ENCODE data around the gene COP1. TPM values are rescaled to one million over a fixed set of nuclear protein-coding genes. Genes with fewer than 3 reads are reported as not detected.
A peak's percentile ranks its signal among the peaks of the same experiment; 100 is the strongest.

Gene COP1
- total and polyA plus RNA-seq, 3 donors from 2014 or later, result 63.7 to 103 (median 92.9) TPM

DNA sequence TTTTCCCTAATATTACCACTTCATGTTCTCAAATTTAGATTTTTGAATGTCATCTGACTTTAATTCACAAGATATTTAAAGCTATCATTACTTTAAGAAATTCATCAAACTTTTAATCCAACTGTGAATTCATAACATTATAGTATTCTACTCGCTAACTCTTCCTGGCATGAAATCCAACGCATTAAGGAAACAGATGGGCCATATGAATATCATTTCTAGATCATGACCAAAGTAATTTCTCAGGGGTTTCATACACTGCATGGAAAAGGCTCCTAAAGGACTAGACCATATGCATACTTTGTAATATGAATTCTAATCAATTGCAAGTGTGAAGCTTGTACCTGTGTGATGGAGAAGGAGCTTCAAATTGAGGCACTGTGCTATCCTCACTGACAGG lies 72.4 kb downstream of the COP1 start:
- TF ChIP-seq, protein P1, sequence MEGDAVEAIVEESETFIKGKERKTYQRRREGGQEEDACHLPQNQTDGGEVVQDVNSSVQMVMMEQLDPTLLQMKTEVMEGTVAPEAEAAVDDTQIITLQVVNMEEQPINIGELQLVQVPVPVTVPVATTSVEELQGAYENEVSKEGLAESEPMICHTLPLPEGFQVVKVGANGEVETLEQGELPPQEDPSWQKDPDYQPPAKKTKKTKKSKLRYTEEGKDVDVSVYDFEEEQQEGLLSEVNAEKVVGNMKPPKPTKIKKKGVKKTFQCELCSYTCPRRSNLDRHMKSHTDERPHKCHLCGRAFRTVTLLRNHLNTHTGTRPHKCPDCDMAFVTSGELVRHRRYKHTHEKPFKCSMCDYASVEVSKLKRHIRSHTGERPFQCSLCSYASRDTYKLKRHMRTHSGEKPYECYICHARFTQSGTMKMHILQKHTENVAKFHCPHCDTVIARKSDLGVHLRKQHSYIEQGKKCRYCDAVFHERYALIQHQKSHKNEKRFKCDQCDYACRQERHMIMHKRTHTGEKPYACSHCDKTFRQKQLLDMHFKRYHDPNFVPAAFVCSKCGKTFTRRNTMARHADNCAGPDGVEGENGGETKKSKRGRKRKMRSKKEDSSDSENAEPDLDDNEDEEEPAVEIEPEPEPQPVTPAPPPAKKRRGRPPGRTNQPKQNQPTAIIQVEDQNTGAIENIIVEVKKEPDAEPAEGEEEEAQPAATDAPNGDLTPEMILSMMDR (IDR thresholded peaks at IDR 0.05), result no peak
- TF ChIP-seq POLR2A (IDR thresholded peaks at IDR 0.05), result no peak
- DNase-seq, result no peak
- H3K9me3 ChIP-seq, result no peaks in the 10 kb centered on the region
- no peaks in the 10 kb centered on the region for H3K27me3 ChIP-seq
- WGBS, 2 donors, result 68 to 96% methylated on average over 2 of the region's 2 CpGs
- no peak overlapping the region for H3K4me3 ChIP-seq
- H3K27ac ChIP-seq, result no peak overlapping the region
- intact Hi-C loops (cut with DNase I; ENCODE audit: low total_unique reads), result no loop called here
- no peaks in the 10 kb centered on the region for H3K4me1 ChIP-seq
- H3K36me3 ChIP-seq (ENCODE audit: low read depth, missing control alignments), result no peaks in the 10 kb centered on the region

DNA sequence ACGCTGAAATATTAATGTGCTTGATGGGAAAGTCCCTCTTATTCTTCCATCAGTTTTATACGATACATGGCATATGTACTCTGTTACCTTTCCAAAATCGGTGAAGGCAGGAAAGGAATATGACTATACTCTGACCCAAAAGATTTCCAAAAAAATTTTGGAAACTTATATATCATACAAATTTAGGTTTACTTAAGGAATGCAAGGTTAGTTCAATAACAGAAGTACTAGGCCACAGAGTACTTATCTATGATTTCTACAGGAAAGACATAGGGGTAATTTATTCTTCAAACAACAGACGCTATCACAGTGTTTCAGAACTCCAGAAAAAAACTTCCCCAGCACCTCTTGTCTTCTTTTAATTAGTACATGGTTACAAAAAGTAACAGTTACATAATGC lies 84.8 kb downstream of the COP1 start:
- Histone ChIP-seq H3K27me3 (no peaks in the 10 kb centered on the region), H3K36me3 (ENCODE audit: low read depth, missing control alignments) (no peaks in the 10 kb centered on the region), H3K9me3 (no peaks in the 10 kb centered on the region), H3K4me1 (no peaks in the 10 kb centered on the region), H3K4me3 (no peak overlapping the region), H3K27ac (no peak overlapping the region)
- no peak for TF ChIP-seq POLR2A (IDR thresholded peaks at IDR 0.05)
- TF ChIP-seq, protein P1 (IDR thresholded peaks at IDR 0.05), result no peak
- DNase-seq, result no peak
- 87 to 96% methylated on average over 4 of the region's 4 CpGs for WGBS, 2 donors
- intact Hi-C loops (cut with DNase I; ENCODE audit: low total_unique reads), result no loop called here

DNA sequence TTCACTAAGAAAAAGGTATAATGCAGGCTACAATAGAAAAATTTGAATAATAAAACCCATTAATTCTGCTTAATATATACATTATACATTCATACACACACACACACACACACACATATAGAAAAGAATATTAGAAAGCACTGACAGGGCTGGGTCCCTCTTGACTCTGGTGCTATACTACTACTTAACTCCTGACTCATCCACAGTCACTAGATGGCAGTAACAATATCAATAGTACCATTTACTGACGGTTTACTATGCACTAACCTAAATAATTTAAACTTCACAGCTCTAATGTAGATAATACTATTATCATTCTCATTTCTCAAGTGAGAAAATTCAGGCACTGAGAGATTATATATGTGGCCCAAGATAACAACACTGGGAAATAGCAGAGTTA lies 87.5 kb downstream of the COP1 start:
- intact Hi-C loops (cut with DNase I; ENCODE audit: low total_unique reads), result no loop called here
- Histone ChIP-seq H3K4me1 (no peaks in the 10 kb centered on the region), H3K36me3 (ENCODE audit: low read depth, missing control alignments) (no peaks in the 10 kb centered on the region), H3K9me3 (no peaks in the 10 kb centered on the region), H3K27me3 (no peaks in the 10 kb centered on the region), H3K4me3 (no peak overlapping the region), H3K27ac (peak overlapping the region in 1 of 2 donors; percentile 51)
- no peak for TF ChIP-seq POLR2A (IDR thresholded peaks at IDR 0.05)
- TF ChIP-seq, protein P1 (IDR thresholded peaks at IDR 0.05), result peak in 1 of 3 experiments; percentile 2
- 56 to 58% methylated on average over 1 of the region's 1 CpG for WGBS, 2 donors
- no peak for DNase-seq

DNA sequence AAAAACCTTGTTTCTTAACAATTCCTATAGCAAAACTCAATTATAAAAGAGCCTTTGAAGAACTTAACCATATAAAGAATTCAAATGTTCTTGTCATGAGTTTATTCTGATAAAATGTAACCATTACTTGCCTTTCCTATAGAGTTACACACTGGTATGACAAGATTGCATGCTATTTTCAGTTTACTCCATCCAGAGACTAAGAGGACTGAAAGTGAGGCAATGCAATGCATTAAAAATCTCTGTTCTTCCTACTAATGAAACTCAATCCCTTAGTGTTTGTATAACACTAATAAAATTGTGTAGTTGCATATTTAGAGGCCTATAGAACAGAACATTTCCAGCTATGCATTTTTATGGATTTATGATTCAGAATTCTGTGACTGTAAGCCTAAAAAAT lies 88.1 kb downstream of the COP1 start:
- H3K9me3 ChIP-seq, result no peaks in the 10 kb centered on the region
- TF ChIP-seq, protein P1 (IDR thresholded peaks at IDR 0.05), result no peak
- TF ChIP-seq POLR2A (IDR thresholded peaks at IDR 0.05), result no peak
- no peaks in the 10 kb centered on the region for H3K36me3 ChIP-seq (ENCODE audit: low read depth, missing control alignments)
- H3K27me3 ChIP-seq, result no peaks in the 10 kb centered on the region
- H3K4me3 ChIP-seq, result no peak overlapping the region
- no peaks in the 10 kb centered on the region for H3K4me1 ChIP-seq
- DNase-seq, result no peak
- H3K27ac ChIP-seq, result no peak overlapping the region
- intact Hi-C loops (cut with DNase I; ENCODE audit: low total_unique reads), result no loop called here

DNA sequence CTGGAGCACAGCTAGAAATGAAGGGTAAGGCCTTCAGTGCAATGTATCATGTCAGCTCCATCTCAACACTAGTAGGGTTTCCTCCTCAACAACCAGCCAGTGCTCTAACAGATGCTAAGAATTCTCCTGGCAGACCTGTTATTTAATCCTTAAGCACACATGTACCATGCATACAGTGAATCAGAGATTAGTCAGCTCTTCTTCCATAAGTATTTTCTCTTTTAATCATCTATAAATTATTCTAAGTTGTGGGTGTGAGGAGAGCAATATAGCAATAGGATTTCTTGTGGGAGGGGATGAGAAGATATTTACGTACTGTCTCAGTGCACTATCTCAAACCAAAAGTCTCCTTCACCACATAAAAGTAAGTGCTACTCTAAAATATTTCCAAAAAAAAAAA lies 95.3 kb downstream of the COP1 start:
- no peaks in the 10 kb centered on the region for H3K9me3 ChIP-seq
- no peaks in the 10 kb centered on the region for H3K4me1 ChIP-seq
- H3K27ac ChIP-seq, result no peak overlapping the region
- no peak overlapping the region for H3K4me3 ChIP-seq
- WGBS, 2 donors, result 85 to 97% methylated on average over 1 of the region's 1 CpG
- intact Hi-C loops (cut with DNase I; ENCODE audit: low total_unique reads), result no loop called here
- no peaks in the 10 kb centered on the region for H3K27me3 ChIP-seq
- TF ChIP-seq, protein P1 (IDR thresholded peaks at IDR 0.05), result no peak
- TF ChIP-seq POLR2A (IDR thresholded peaks at IDR 0.05), result no peak
- H3K36me3 ChIP-seq (ENCODE audit: low read depth, missing control alignments), result no peaks in the 10 kb centered on the region
- DNase-seq, result no peak
